ENCODE measurements around the gene ARHGEF38.

ARHGEF38 gene

GRCh38 chr4:105619188-105619931 lies 66.9 kb downstream of the ARHGEF38 start:
- no peak for ATAC-seq

DNA sequence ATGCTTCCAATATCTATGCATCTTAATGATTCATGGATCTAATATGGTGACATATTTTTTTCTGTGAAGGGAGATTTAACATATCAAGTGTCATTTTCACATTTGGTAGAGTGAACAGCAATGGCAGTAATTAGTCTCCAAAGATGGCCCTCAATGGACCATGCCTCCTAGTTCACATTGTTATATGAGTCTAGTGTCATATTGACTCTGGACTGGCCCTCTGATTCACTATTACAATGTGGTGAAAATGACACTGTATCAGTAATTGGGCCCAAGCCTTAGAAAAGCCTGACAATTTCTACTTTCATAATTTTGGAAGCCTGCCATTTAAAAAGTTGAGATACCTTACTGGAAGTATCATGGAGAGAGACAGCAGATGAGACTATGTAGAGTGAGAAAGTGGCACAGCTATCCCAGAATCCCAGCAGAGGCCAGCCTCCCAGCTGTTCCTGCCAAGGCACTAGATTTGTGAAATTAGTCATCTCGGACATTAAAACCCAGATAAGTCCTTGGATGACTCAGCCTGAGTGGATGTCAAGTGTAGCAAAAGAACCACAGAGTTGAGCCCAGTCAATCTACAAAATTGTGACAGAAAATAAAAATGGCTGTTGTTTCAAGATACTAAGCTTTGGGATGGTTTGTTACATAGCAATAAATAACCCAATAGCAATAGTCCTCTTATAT lies 68.4 kb downstream of the ARHGEF38 start:
- ATAC-seq: no peak

DNA sequence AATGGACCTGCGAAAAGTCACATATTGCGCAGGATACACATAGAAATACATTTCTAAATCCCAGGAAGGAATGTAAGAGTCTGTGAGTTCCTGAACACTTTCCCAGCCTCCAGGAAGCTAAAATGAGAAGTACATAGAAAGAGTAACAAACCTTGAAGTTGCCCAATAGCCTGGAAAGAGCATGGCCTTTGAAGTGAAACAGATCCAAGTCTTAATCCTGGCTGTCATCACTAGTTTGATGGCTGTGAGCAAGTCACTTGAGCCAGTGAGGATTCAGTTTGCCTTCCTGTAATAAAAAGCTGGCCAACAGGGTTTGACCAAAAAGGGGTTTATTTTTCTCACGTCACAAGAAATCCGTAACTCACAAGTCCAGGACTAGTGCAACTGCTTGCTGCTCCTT lies 69.8 kb downstream of the ARHGEF38 start:
- ATAC-seq: no peak

DNA sequence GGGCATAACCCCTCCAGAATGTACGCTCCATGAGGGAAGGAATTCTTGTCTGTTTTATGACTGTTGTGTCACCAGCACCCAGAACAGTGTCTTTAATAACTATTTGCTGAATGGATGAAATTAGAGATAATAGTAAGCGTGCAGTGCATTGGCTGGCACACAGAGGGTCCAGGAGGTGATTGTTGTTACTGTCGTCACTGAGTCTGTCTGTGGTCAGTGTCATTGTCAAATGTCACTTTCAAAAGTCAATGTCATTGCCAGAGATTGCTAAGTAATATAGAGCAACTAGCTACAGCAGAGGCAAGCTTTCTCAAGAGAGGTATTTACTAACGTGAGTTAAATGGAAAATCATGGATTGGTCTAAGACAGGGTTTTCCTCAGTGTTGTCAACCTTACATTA lies 70.7 kb downstream of the ARHGEF38 start:
- ATAC-seq: no peak

GRCh38 chr4:105624530-105624929 lies 72.1 kb downstream of the ARHGEF38 start:
- ATAC-seq: no peak

DNA sequence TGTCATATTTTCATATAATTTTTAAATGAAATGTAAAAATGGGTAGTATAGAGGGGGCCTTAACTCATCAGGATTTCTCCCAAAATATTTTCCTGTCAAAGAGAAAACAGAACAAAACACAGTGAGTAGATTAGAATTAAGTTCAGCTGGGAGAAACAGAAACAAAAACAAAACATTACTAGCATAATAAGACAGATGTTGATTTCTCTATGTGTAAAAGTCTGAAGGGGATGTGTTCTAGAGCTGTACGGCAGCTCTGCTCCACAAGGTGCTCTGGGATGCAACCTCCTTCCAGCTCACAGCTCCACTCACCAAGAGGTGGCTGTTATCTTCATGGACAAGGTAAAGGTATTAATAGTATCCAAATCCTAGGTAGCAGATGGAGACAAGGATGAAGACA lies 72.8 kb downstream of the ARHGEF38 start:
- ATAC-seq: no peak

DNA sequence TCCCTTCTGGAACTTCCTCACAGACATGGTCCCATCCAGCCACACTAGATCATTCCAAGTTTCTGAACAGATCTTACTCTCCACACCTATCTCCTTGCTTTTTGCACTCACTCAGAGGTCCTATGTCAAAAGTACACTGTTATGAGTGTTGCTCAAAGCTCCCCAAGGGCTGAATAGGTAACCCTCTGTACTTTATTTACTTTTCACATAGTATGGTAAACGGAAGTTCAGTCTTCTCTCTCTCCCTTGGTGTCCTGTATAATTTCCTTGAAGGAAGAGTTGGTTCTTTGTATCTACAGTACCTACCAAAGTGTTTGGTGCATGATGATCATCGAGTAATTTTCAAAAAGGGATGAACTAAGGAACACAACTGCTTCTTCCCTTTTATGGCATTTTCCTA lies 74.4 kb downstream of the ARHGEF38 start:
- no peak for ATAC-seq

- no peak for ATAC-seq
Observed at GRCh38 chr4:105627620-105628019, 75.2 kb downstream of the ARHGEF38 start.

DNA sequence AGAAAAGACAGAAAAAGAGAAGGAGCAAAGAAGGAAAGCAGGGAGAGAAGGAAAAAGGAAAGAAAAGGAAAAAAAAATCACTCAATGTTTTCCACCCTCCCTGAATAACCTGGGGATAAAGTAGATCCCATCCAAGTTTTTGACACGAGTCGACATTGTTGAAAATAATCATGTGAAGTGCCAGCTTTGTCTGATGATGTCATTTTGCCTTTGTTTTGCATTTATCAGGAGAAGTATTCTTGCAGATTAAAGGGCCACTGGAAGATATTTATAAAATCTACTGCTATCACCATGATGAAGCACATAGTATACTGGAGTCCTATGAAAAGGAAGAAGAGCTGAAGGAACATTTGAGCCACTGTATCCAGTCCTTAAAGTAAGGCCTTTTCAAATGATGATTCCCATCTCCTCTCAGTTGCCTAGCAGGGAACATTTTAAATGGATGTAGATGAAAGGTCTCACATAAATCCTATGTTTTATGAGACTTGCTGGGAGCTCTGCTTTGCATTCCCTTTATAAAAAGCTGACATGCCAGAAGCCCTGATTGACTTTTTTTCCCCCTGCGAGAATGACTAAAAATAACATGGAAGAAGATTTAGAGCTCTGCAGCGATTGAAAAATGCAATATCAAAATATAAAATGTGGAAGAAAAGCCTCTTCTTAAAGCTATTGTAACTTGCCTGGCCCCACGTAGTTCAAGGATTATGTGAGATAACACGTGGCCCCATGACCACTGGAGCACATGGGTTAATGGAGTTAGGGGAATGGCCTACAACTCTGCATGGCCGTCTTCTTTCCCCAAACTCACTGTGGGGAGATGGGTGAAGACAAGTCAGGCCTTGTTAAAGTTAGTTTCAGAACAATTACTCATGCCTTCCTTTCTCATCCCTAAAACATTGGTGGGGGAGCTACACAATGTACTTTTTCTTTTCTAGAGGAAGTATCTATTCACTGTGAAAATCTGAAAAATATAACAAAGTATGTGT lies 78.5 kb downstream of the ARHGEF38 start:
- no peak for ATAC-seq

DNA sequence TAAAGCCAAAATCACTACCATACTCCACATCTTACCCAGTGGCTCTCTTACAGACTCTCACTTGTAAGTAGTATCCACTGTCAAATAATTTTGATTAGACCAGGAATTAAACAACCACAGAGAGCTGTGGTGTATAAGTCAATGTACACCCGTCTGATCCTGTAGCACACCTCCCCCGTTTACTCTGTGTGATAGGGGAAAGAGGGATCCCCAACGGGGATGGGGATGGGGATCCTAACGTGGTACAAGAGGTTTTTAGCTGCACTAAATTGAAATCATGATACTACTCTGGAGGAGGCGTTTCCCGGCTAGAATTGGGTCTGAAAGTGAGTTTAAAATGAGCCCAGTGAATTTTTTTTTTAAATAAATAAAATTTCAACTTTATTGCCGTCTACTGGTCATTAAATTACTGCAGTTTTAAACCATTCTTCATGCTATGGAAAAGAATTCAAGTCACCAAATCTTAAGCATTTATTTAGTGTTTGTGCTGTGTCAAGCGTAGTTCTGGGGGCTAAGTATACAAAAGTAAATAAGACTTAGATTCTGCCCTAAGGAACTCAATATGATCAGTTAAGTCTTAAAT lies 79.5 kb downstream of the ARHGEF38 start:
- ATAC-seq: no peak

- ATAC-seq: no peak
Observed at GRCh38 chr4:105632599-105632998, 80.2 kb downstream of the ARHGEF38 start.

DNA sequence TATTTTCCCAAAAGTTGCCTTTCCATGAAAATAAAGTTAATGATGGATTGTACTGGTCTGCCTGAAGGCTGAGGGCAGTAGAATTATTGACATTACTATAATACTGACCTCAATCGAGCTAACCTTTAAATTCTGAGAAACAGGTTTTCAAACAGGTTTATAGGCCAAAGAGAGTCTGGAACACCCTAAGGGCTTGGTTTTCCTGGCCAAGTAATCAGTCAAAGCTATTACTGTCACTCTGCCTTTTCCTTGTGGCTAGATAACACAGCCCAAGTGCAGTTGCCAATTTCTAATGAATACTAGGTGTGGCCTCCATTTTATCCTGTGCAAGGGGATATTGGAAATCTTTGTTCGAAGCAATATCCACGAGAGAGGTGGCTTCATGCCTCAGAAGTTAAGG lies 80.8 kb downstream of the ARHGEF38 start:
- no peak for ATAC-seq

DNA sequence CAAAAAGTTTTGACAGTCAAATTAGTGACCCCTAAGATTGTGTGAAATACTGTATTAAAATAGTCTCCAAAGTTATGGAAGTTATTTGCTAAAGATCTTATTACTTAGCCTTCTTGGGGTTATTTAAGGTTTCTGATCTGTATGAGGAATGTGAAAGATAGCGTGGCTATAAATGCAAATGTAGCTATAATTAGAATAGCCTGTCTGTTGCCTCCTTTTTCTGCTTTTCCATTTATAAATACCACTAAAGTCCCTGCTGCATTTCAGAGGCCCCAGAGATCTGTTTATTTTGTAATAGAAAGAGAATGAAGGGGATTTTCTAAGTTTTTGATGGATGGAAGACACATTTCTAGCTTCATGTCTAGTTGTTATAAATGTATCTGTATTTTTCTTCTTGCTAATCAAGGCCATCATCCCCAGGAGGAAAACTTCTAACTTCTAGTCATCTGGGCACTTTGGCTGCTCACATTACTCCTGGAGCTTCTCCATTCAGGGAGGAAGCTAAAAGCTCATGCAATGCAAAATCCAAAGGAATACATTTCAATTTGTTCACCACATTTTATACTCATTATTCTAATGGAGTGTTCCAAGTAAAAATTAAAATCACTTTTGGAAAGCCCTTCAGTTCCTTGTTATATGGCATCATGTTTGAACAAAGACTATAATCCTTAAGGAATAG lies 82.1 kb downstream of the ARHGEF38 start:
- no peak for ATAC-seq

GRCh38 chr4:105637408-105638176 lies 85.2 kb downstream of the ARHGEF38 start:
- no peak for ATAC-seq

- no peak for ATAC-seq
Observed at GRCh38 chr4:105641845-105642244, 89.4 kb downstream of the ARHGEF38 start.

DNA sequence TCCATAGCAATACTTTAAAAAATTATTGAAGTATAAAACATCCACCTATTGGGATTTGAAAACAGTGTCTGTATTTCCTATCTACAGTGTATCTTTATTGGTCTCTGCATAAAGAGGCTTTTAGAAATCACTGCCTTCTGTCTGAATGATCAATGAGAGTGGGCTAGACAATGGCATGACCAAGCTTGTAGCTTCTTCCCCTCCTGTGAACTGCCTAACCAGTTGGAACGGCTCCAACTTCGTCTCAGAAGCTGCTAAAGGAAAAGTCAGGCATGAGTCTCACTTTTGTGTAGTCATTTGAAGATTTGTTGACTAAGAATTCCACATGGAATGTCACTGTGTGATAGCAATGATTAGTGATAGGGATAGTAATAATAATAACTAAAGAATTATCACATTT lies 91.8 kb downstream of the ARHGEF38 start:
- ATAC-seq: no peak

DNA sequence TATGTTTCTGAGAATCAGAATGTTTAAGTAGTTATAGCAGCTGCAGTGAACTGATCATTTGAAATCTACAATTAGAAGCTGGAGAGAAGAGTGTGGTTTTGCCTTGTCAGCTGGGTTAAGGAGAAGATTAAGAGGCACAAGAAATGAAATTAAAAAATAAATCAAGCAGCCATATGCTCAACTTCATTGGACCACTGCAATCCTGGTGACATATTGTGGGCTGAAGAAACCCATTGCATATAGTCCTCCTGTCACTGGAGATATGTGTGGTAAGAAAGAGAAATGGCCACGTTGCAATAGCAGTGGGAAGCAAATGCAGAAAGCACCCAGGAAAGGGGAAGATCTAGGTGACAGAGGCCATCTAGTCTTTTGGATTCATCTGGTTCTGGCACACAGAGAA lies 93.0 kb downstream of the ARHGEF38 start:
- ATAC-seq: no peak

GRCh38 chr4:105650190-105650589 lies 97.8 kb downstream of the ARHGEF38 start:
- no peak for ATAC-seq

GRCh38 chr4:105651884-105652283 lies 99.5 kb downstream of the ARHGEF38 start:
- ATAC-seq: no peak

GRCh38 chr4:105652286-105652888 lies 100.0 kb downstream of the ARHGEF38 start:
- no peak for ATAC-seq

Data from activated CD4-positive, CD25-positive, alpha-beta regulatory T cell treated with anti-CD3 and anti-CD28 coated beads, Interleukin-2, amount 50 U/mL, for 24 hours (primary cell).